Measurements from ENCODE around the gene GALNT2.

GRCh38 chr1:230289350-230289644 is 222.3 kb downstream of the GALNT2 start:
- TF ChIP-seq KDM1A (IDR thresholded peaks at IDR 0.05; ENCODE audit: low read depth) = no peak
- TF ChIP-seq CTCF (IDR thresholded peaks at IDR 0.05) = no peak
- TF ChIP-seq MAX (IDR thresholded peaks at IDR 0.05) = no peak
- TF ChIP-seq GATA3 (IDR thresholded peaks at IDR 0.05; ENCODE audit: borderline replicate concordance) = no peak
- TF ChIP-seq ELK1 (IDR thresholded peaks at IDR 0.05; ENCODE audit: low read depth, low read length) = no peak
- TF ChIP-seq EP300 (IDR thresholded peaks at IDR 0.05) = no peak
- TF ChIP-seq HMGXB4 (CRISPR knock-in tag; IDR thresholded peaks at IDR 0.05; ENCODE audit: borderline replicate concordance) = no peak
- TF ChIP-seq POLR2A (IDR thresholded peaks at IDR 0.05; ENCODE audit: low read length) = no peak
- no peak for TF ChIP-seq FOSL2 (IDR thresholded peaks at IDR 0.05)
- TF ChIP-seq FOSL2 (CRISPR knock-in tag; IDR thresholded peaks at IDR 0.05) = no peak
- no peak for TF ChIP-seq CEBPB (IDR thresholded peaks at IDR 0.05)
- no peak for TF ChIP-seq RFX5 (IDR thresholded peaks at IDR 0.05)
- no peak for TF ChIP-seq REST (IDR thresholded peaks at IDR 0.05)
- TF ChIP-seq TP53 (CRISPR knock-in tag; IDR thresholded peaks at IDR 0.05) = no peak
- no peak for TF ChIP-seq RAD21 (conservative IDR thresholded peaks at IDR 0.05 in 1 of 2, IDR thresholded peaks at IDR 0.05 in 1 of 2)

Measured in A549 (cell line).